Epithelial cell of esophagus (primary cell): ENCODE measurements around the gene AKAP12.

Experiments used
- DNase-seq: peaks from one replicate; pipeline ENCODE4 v3.0.0; 2010; ENCODE audit warnings: low read depth
- H3K4me3 ChIP-seq: 2 replicates; pipeline ENCODE4 v1.5.1; 2011; ENCODE audit warnings: mild to moderate bottlenecking, low read length, control low read depth
- CTCF ChIP-seq: IDR thresholded peaks from 2 replicates; pipeline ENCODE4 v1.5.1; 2011; ENCODE audit warnings: low read depth, mild to moderate bottlenecking, low read length, control low read depth, inconsistent platforms; ENCODE audit not compliant: insufficient read depth; ENCODE audit errors: missing control alignments

AKAP12 gene

GRCh38 chr6:151225919-151226318, 13.8 kb upstream of the AKAP12 start:
- no peak overlapping the region for H3K4me3 ChIP-seq
- TF ChIP-seq CTCF: no peak
- DNase-seq: no peak

GRCh38 chr6:151228788-151229400, 10.9 kb upstream of the AKAP12 start:
- H3K4me3 ChIP-seq: no peak overlapping the region
- DNase-seq: no peak
- no peak for TF ChIP-seq CTCF

GRCh38 chr6:151229401-151230276, 10.1 kb upstream of the AKAP12 start:
- H3K4me3 ChIP-seq: no peak overlapping the region
- no peak for TF ChIP-seq CTCF
- no peak for DNase-seq

- no peak overlapping the region for H3K4me3 ChIP-seq
- DNase-seq: no peak
- TF ChIP-seq CTCF: no peak
Measured at GRCh38 chr6:151230277-151230577, 9.5 kb upstream of the AKAP12 start.

GRCh38 chr6:151232899-151233298, 6.9 kb upstream of the AKAP12 start:
- no peak for DNase-seq
- H3K4me3 ChIP-seq: no peak overlapping the region
- TF ChIP-seq CTCF: no peak

GRCh38 chr6:151233731-151234130, 6.0 kb upstream of the AKAP12 start:
- no peak for TF ChIP-seq CTCF

More at GRCh38 chr6:151233731-151234130, 6.0 kb upstream of the AKAP12 start:
- H3K4me3 ChIP-seq: no peak overlapping the region
- DNase-seq: no peak
